Stimulated activated CD4-positive, alpha-beta T cell treated with anti-CD3 and anti-CD28 coated beads, TNF-alpha, amount 100 ng/mL, for 48 hours (primary cell): ENCODE measurements around the gene MYBBP1A.

Source experiments
- DNase-seq, 3 donors: peaks; one replicate each; pipeline ENCODE4 v3.0.0-alpha.2; 2020; ENCODE audit warnings: low read depth in 3 of 3

MYBBP1A gene

DNA sequence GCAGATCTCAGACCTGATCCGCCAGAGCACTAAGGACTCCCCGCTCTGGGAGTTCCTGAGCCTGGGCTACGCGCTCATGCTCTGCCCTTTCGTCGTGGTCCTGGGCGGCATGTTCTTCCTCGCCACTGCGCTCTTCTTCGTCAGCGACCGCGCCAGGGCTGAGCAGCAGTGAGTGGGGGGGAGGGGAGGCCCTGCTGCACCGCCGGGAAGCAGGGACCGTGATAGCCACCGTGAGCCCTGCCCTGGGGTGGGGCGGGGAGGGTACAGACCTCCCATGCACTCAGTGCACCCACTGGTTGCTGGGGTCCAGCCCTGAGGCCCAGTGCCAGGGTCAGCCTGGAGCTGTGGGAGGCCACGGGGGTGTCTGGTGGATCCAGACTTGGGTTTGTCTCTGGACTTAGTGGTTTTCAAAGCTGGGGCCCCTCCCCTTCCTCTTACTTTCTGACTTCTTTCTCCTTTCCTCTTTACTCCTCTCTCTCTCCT lies 18.9 kb downstream of the MYBBP1A start:
- no peak for DNase-seq

DNA sequence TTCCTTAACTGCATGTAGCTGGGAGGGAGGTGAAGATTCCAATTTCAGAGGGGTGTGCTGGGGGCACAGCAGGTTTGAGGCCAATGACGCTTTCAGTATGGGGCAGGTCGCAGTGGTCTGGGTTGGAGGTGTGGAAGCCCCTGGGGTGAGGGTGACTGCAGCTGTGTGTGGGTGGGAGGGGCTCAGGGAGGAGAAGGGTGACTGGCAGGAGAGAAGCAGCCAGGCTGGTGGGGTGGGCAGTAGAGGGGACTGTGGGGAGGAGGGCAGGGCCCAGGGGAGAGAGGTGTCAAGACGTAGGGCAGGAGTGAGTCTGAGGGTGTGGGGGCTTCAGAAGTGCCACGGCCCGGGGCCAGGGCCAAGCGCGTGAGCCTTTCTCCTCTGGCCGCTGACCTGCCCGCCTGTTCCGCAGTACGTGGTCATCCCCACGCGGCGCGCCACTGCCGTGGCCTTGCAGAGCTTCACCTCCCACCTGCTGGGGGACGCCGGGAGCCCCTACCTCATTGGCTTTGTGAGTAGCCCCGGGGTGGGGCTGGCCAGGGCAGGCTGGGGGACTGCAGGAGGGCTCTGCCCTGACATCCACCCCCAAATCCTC lies 19.4 kb downstream of the MYBBP1A start:
- DNase-seq, result no peak

DNA sequence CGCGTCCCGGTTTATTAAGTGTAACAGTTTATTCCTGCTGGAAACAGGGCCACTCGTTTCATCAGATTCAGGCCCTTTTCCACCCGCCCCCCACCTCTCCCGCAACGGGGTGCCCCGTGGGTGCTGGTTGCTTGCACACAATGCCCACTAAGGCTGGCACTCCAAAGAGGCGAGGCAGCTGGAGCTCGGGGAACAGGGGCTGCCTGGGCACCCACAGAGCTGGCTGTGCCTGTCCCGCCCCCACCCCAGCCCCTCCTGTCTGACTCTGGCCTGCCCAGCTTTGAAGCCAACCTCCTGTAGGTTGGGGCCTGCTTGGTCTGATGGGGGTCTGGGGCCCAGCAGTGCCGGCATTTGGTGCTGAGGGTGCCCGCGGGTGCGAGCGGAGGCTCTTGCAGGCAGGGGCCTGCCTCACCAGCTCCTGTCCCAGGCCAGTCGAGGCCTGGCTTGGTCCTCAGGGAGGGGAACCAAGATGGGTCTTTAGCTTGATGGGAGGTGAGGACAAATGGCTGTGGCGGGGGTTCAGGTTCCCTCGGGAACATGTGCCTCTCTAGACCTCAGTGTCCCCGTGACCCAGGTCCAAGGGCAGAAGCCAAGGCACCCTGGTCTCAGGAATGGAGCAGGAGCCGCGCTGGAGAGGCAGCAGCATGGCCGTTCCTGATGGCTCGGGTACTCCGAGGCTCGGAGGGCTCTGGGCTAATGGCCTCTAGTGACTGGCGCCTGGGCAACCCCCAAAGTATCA lies 20.1 kb downstream of the MYBBP1A start:
- DNase-seq, result no peak

DNA sequence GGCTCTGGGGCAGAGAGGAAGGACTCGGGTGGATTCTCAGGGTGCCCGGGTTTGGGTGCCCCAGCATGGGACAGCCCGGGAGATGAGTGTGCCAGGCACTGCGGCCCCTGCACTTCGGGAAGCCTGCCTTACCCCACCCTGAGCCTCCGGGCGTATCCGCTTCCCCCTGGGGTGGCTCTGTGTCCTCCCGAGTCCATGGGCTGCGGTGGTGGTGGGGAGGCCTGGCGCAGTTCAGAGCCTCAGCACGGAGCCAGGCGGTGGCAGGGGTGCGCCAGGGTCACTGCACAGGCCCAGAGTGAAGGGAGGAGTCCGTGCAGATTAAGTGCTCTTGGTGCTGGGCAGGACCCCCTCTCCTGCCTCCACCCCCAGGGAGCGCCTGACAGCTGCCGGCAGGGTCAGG lies 20.7 kb downstream of the MYBBP1A start:
- no peak for DNase-seq

DNA sequence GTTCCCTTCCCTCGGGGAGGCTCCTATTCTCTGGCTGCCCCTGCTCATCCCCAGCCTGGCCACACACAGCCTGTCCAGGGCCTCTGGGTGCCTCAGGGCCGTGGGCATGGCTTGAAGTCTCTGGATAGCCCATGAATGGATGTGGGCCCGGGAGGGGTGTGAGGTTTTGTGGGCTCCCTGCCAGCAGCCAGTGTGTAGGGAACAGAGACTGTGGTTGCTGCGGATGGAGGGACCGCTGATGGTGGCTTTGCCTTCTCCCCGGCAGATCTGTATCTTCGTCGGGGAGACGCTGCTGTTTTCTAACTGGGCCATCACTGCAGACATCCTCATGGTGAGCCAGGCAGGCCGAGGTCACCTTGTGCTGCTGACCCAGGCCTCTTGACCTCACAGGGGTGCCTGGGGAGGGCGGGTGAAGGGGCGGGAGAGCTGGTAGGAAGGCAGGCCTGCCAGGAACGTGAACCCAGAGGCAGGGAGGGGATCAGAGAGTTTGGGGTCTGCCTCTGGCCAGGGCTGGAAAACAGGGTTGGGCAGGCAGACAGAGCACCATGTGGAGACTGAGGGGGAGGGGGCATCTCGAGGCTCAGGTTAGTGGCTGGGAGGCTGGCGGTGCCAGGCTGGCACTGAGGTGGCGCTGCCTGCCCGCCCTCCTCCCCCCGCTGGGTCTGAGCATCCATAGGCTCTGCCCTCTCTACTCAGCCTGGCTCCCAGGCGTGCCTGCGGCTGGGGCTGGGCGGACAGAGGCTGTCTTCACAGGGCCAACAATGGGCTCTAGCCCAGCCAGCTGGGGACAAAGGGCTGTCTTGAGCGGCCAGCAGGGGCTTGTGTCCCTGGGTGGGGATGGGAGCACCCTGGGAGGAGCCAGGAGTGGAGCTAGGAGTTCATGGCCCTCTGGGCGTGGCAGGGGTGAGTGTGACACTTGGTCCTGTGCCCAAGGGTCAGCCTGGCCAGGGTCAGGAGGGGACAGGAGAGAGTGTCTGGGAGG lies 21.4 kb downstream of the MYBBP1A start:
- DNase-seq, result no peak

DNA sequence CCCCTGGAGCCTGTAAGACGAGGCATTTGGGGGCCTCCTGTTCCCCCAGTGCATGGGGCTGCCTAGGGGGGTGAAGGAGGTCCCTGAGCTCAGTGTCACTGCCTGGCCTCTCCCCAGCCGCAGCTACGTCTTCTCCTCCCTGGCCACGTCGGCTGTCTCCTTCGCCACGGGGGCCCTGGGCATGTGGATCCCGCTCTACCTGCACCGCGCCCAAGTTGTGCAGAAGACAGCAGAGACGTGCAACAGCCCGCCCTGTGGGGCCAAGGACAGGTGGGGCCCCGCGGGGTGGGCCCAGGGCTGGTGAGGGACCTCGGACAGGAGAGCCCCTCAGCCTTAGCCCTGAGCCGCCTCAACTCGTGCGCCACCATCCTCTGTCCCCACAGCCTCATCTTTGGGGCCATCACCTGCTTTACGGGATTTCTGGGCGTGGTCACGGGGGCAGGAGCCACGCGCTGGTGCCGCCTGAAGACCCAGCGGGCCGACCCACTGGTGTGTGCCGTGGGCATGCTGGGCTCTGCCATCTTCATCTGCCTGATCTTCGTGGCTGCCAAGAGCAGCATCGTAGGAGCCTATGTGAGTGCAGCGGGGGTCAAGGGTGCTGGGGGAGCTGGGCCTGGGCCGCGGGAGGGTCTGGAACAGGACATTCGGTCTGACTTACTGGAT lies 22.2 kb downstream of the MYBBP1A start:
- DNase-seq, result no peak

DNA sequence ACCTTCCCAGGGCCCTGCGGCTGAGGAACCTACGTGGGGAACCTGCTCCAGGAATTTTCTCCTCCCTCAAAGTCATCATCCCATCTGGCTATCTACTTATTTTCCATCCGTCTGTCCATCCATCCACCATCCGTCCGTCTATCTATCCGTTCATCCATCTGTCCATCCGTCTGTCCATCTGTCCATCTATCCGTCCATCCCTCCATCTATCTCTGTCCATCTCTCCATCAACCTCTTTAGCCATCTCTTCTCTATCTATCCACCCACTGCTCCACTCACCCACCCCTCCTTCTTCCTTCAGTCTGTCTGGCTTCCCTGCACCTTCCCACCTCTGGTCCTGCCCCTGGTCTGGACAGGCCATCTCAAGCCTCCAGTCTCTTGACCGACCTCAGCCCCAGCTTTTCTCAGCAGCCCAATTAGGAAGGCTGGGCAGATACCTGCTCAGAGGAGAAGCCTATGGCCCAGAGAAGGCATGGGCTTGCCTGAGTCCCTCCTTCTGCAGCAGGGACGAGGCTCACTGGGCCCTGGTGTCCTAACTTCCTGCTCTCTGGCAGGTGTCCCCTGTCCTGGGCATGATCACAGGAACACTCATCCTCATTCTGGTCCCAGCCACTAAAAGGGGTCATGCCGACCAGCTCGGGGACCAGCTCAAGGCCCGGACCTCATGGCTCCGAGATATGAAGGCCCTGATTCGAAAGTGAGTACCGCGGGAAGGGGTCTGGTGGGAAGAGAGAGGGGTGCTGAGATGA lies 23.0 kb downstream of the MYBBP1A start:
- DNase-seq, result no peak

DNA sequence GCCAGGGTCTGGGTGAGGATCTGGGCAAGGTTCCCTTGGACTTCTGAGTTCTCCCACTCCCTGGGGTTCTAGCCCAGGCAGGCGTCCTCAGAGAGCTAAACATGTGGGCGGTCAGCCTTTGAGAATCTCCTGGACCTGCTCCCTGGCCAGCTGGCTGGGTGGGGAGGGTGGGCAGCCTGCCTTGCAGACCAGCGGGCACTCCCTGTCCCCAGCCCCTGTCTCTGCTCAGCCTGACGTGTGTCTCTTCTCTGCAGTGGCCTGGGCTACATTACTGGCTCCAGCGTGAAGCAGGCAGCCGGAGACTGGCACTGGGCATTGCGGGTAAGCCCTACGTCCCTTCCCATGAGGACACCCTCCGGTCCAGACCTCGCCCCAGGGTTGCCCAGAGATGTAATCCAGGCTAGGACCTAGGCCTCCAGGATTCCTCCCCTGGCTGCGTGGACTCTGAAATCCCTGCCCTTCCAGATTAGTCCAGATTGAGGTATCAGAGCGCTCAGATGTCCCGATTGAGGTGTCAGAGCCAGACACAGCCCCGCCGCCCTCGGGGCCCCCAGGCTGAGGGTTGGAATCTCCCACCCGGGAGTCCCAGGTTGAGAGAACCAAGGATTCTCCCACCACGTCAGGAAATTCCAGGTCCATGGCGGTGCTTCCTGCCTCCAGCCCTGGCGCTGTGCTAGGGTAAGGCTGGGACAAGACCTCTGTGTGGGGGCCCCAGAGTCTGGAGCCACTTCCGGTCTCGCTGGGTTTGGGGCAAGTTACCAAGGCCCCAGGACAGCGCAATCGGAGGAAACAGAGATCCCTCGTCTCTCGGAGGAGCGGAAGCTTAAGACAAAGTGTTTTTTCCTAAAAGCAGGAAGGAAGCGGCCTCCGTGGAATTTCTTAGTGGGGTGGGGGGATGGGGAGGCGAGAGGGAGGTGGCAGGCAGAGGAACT lies 24.1 kb downstream of the MYBBP1A start:
- no peak for DNase-seq

DNA sequence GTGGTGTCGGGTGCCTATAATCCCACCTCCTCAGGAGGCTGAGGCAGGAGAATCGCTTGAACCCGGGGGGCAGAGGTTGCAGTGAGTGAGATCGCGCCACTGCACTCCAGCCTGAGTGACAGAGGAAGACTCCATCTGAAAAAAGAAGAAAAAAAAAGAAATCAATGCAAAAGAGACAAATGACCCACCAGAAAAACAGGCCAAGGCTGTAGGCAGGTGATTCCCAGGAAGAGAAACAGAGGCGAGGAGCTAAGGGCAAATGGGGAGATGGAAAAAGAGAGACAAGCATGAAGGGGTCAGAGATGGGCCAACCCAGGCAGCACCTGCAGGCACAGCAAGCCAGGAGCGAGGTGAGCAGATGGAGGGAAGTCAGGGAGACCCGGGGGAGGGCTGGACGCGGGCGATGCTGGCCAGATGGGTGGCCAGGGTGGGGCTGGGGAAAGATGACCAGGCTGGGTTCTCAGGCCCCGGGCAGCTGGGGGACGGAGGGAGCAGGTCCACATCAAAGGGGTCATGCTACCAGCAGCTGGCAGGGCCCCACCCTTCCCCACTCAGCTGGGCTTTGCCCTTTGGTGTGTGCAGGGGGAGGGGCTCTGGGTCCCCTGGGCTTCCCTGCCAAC lies 25.5 kb downstream of the MYBBP1A start:
- no peak for DNase-seq

DNA sequence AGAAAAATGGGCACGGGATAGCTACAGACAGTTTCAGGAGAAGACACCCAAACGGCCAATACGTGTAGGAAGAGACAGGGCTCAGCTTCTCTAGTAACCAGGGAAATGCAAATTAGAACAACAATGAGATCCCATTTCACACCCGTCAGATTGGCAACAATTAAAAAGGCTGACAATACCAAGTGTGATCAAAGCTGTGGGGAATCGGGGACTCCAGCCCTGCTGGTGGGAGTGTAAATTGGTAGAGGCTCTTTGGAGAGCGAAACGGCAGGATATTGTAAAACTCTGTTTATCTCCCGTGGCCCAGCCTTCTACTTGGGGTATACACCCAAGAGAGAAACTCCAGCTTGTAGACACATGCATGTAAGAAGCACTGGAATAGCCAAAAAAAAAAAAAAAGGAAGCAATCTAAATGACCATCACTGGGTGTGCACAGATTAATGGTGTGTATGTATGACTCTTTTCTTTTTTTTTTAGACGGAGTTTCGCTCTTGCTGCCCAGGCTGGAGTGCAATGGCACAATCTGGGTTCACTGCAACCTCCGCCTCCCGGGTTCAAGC lies 27.5 kb downstream of the MYBBP1A start:
- DNase-seq, result no peak

DNA sequence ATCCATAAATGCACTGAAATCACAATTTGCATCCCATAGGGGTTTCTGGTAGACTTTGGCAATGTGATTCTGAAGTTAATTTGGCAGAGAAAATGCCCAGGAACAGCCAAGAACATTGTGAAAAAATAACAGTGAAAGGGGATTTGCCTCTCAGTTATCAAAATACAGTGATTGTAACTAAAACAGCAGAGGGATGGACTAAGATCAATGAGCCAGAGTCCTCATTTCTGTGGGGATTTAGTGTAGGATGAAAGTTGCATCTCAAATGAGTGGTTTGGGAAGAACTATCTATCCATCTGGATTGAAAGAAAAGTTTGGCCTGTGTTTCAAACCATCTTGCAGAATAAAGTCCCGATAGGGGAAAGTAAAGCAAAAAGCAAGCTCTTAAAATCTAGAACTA lies 28.1 kb downstream of the MYBBP1A start:
- DNase-seq, result no peak

DNA sequence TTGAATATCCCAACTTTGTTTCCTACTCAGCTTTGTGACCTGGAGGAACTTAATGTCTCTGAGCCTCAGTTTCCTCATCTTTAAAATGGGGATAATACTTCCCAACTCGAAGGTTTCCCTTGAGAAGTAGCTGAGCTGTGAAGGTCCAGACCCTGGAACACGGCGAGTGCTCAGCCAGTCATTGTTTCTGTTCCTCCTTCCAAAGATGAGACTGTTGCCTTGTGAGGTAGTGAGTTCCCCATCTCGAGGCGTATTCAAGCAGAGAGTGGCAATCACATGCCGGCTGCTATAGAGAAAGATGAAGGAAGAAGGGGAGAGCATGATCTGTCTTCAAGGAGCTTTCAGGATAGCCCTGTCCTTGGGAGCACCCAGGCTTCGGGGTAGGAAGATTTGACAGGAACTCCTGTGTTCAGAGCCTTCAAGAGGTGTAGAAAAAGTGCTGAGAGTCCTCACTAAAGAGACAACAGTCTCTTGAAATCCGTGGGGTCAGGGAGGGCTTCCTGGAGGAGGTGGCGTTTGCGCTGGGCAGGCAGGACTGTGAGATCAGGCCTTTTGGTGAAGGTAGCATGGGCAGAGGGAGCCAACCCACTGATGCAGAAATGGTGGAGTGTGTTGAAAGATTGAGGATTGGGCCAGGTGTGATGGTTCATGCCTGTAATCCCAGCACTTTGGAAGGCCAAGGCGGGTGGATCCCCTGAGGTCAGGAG lies 29.3 kb downstream of the MYBBP1A start:
- no peak for DNase-seq

DNA sequence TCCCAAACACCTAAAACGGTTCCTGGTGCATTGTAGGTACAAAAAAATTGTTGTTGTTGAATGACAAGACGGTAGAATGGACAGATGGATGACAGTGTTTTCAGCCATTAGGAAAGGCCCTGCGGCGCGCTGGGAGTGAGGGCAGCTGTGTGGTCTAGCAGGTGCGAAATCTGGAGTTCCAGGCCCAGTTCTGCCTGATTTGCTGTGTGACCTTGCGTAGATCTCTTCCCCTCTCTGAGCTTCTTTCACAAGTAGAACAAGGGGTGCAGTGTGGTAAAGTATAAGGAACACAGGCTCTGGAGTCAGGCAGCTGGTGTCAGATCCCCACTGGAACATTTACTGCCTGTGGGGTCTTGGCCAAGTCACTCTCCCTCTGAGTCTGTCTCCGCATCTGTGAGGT lies 31.2 kb downstream of the MYBBP1A start:
- no peak for DNase-seq

DNA sequence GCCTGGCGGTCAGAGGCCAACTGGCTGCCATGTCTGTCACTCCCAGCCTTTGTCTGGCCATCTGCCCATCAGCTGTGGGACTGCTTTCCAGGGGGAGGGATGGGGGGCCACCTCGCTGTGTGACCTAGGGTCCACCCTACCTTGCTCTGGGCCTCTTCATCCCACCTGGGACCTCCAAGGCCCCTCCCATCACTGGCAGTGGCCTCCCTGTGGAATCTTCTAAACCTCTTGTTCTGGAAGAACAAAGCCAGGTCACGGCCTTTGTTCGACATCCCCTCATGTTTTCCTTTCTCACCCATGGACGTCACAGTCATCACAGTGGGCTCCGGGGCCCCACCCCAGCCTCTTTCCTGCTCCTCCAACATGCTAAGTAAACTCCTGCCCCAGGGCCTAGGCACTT lies 32.5 kb downstream of the MYBBP1A start:
- DNase-seq, result no peak

DNA sequence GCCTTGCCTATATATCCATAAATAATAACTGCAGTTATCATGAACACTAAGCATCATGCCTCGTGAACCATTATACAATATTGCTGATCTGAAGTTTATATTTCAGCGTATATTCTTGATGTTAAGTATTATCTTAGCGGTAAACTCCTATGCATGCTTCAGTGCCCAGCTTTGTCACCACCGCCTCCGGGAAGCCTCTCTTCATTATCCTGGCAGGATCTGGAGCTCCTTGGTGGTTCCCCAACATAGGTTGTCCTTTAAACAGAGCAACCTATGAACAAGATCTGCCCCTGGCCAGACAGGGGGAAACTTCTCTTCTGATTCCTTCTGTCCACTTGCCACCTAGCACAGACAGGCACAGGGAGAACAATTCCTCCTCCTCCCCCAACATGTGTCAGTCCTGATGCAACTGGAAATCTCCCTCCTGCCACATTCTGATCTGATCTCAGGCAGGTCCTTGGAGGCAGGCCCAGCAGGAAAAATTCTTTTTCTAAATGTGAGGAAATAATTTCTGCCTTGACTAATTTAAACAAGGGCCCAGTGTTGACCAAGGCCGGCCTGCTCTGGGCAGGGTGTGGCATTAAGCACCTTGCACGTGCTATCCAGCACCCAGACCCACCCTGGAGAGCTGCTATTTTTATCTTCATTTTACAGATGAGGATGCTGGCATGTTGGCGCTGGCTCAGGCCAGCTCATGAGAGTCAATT lies 34.1 kb downstream of the MYBBP1A start:
- DNase-seq, result no peak

DNA sequence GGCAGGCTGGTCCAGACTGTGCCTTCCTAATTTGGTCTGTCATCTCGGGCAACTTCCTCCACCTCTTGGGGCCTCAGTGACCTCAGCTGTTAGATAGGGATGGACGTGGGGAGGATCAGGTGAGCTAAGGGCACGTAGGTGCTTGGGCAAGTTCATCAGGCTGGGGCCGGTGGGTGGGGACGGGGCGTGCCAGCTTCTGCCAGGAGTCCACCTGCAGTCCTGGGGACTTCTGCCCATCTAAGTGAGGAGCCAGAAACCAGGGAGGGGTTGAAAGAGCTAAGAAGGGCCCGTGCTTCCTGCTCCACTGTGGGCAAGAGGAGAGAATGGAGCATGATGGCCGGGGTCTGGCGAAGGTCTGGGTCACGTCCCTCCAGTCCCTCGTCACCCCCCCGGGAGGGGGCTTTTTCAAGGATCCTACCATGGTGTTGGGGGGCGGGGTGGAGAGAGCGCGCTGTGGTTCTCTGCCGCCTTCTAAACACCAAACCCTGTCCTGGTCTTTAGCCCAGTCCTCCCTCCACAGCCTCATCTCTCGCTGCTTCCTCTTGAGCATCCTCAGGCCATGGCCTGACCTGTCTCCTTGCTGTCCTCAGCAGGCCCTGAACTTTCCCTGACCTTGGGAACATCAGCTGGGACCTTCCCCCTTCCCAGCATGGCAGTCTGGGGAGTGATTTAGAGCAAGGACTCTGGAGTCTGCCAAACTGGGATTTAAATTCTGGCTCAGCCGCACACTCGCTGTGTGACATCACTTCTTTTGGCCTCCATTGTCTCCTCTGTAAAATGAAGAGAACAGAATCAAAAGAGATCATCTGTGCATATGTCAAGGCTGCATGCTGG lies 34.9 kb downstream of the MYBBP1A start:
- no peak for DNase-seq

DNA sequence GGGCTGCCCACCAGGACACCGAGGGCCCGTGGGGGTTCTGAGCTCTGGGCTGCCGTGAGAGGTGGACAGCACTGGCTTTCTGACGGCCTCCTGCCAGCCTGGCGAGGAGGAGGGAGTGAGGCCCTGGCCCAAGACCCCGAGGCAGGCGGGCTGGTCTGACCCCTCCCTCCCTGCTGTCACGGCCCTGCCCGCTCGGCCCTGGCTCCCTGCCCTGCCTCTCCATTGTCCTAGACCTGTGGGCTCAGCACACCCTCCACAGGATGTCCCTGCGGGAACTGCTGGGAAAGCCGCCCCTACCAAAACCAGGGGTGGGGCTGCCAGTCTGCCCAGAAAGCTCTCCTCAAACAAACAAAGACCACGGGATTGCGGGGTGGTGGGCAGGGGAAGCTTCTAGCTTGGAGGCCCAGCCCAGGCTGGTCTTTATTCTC lies 35.8 kb downstream of the MYBBP1A start:
- DNase-seq, result no peak
